ENCODE data around the gene RBMS2.

GRCh38 chr12:56604355-56604754 lies 82.7 kb downstream of the RBMS2 start:
- TF ChIP-seq CTCF (optimal IDR thresholded peaks at IDR 0.05 in 1 of 3, IDR thresholded peaks at IDR 0.05 in 1 of 3, conservative IDR thresholded peaks at IDR 0.05 in 1 of 3; ENCODE audit: extremely low read depth in 1 of 3, insufficient read depth in 2 of 3, low read length in 3 of 3) (no peak), EZH2 (IDR thresholded peaks at IDR 0.05; ENCODE audit: low read length) (no peak)
